Astrocyte of the hippocampus (primary cell): ENCODE measurements around the gene CALM3.

Source experiments
- DNase-seq: peaks from one replicate; pipeline ENCODE4 v3.0.0; 2011; ENCODE audit warnings: low read depth, low spot score

CALM3 gene

GRCh38 chr19:46599716-46600373 lies 1.3 kb upstream of the CALM3 start:
- no peak for DNase-seq

- peak; percentile 99 for DNase-seq
Measured at GRCh38 chr19:46600384-46601317, 479 bp upstream of the CALM3 start.

- DNase-seq = no peak
Measured at GRCh38 chr19:46602392-46603194, 1.5 kb downstream of the CALM3 start.

GRCh38 chr19:46603195-46603637 lies 2.1 kb downstream of the CALM3 start:
- DNase-seq = no peak

- no peak for DNase-seq
Measured at GRCh38 chr19:46603752-46604231, 2.7 kb downstream of the CALM3 start.

- DNase-seq = no peak
Measured at GRCh38 chr19:46604781-46605355, 3.7 kb downstream of the CALM3 start.

- DNase-seq = no peak
Measured at GRCh38 chr19:46605356-46605821, 4.3 kb downstream of the CALM3 start.

- DNase-seq = no peak
Measured at GRCh38 chr19:46606019-46606418, 4.9 kb downstream of the CALM3 start.

GRCh38 chr19:46606681-46607447 lies 5.7 kb downstream of the CALM3 start:
- no peak for DNase-seq

GRCh38 chr19:46607448-46607841 lies 6.3 kb downstream of the CALM3 start:
- no peak for DNase-seq

GRCh38 chr19:46608178-46608577 lies 7.0 kb downstream of the CALM3 start:
- DNase-seq = no peak

- DNase-seq = no peak
Measured at GRCh38 chr19:46608581-46609345, 7.6 kb downstream of the CALM3 start.

- no peak for DNase-seq
Measured at GRCh38 chr19:46609511-46610412, 8.6 kb downstream of the CALM3 start.

- DNase-seq = no peak
Measured at GRCh38 chr19:46610413-46610775, 9.3 kb downstream of the CALM3 start.

- peak; percentile 77 for DNase-seq
Measured at GRCh38 chr19:46610851-46611770, 10.0 kb downstream of the CALM3 start.

GRCh38 chr19:46611776-46612175 lies 10.6 kb downstream of the CALM3 start:
- DNase-seq = no peak

- no peak for DNase-seq
Measured at GRCh38 chr19:46613525-46613924, 12.4 kb downstream of the CALM3 start.
